Stimulated activated naive CD8-positive, alpha-beta T cell treated with anti-CD3 and anti-CD28 coated beads, Interleukin-15, Interleukin-2, amounts not matched to agents 100 U/mL and 50 U/mL, for 24 hours (primary cell): ENCODE measurements around the gene FUOM.

Experiments used
- ATAC-seq: fragments of 150-1000 bp; cut with Tn5 transposase; one replicate; pipeline ENCODE4 v1.10.0; 2021
- DNase-seq: peaks from one replicate; pipeline ENCODE4 v3.0.0; 2021

Gene FUOM

GRCh38 chr10:133310399-133310755 is 47.4 kb downstream of the FUOM start:
- ATAC-seq, result no peak
- DNase-seq, result no peak

GRCh38 chr10:133309720-133310398 is 48.0 kb downstream of the FUOM start:
- no peak for DNase-seq
- ATAC-seq, result no peak

GRCh38 chr10:133309100-133309719 is 48.6 kb downstream of the FUOM start:
- ATAC-seq (peak; percentile 84), DNase-seq (peak; percentile 97)

GRCh38 chr10:133308421-133309099 is 49.3 kb downstream of the FUOM start, which contains the start of the genes TUBGCP2 and ZNF511:
TUBGCP2 (minus strand) TSS chr10:133308872; CDS start chr10:133302941, 5,931 bp downstream.
ZNF511 (plus strand) TSS chr10:133308914; CDS start chr10:133308944, 30 bp downstream.
- peak; percentile 92 for DNase-seq

GRCh38 chr10:133307776-133308420 is 49.9 kb downstream of the FUOM start:
- ATAC-seq (peak; percentile 52), DNase-seq (peak; percentile 88)

More at GRCh38 chr10:133308421-133309099, 49.3 kb downstream of the FUOM start, which contains the start of the genes TUBGCP2 and ZNF511:
- peak; percentile 84 for ATAC-seq

DNA sequence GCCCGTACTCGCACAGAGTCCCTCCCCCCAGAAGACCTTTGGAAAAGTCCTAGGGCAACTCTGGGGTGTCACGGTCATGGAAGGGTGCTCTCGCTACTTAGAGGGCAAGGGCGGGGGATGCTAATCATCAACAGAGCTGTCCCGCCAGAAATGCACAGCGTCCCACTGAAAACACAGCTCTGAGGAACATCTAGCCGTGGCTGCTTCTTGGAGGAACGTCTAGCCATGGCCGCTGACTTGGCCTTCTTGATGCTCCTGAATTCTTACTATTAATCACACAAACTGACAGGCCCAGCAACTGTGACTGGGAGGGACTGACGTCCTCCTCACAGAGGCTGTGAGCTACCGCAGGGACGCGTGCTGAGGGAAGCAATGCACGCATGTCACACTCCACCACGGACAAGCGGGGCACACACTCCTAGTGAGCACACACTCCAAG is 50.9 kb downstream of the FUOM start:
- DNase-seq, result no peak
- ATAC-seq, result no peak

- ATAC-seq (no peak), DNase-seq (no peak)
These were observed 51.7 kb downstream of the FUOM start for GRCh38 chr10:133306097-133306476.
